ENCODE measurements around the gene GIPC1.

The GIPC1 gene

GRCh38 chr19:14494910-14495671 is 836 bp downstream of the GIPC1 start:
- DNase-seq (ENCODE audit: low read depth, low spot score): no peak

- no peak for DNase-seq (ENCODE audit: low read depth, low spot score)
These were observed 1.5 kb downstream of the GIPC1 start for GRCh38 chr19:14494411-14494810.

GRCh38 chr19:14492756-14493337 is 3.1 kb downstream of the GIPC1 start:
- no peak for DNase-seq (ENCODE audit: low read depth, low spot score)

GRCh38 chr19:14487370-14488125 is 8.4 kb downstream of the GIPC1 start:
- DNase-seq (ENCODE audit: low read depth, low spot score): no peak

GRCh38 chr19:14482172-14482941 is 13.6 kb downstream of the GIPC1 start:
- DNase-seq (ENCODE audit: low read depth, low spot score): no peak

GRCh38 chr19:14480700-14481079 is 15.2 kb downstream of the GIPC1 start:
- DNase-seq (ENCODE audit: low read depth, low spot score): no peak

GRCh38 chr19:14479975-14480699 is 15.8 kb downstream of the GIPC1 start:
- no peak for DNase-seq (ENCODE audit: low read depth, low spot score)

GRCh38 chr19:14479309-14479974 is 16.5 kb downstream of the GIPC1 start:
- no peak for DNase-seq (ENCODE audit: low read depth, low spot score)

GRCh38 chr19:14478113-14478545 is 17.8 kb downstream of the GIPC1 start:
- no peak for DNase-seq (ENCODE audit: low read depth, low spot score)

GRCh38 chr19:14477418-14478112 is 18.4 kb downstream of the GIPC1 start:
- DNase-seq (ENCODE audit: low read depth, low spot score): no peak

GRCh38 chr19:14476673-14477401 is 19.1 kb downstream of the GIPC1 start:
- no peak for DNase-seq (ENCODE audit: low read depth, low spot score)

GRCh38 chr19:14476327-14476672 is 19.6 kb downstream of the GIPC1 start:
- DNase-seq (ENCODE audit: low read depth, low spot score): no peak

- no peak for DNase-seq (ENCODE audit: low read depth, low spot score)
These were observed 20.5 kb downstream of the GIPC1 start, which contains the start of gene PTGER1 for GRCh38 chr19:14475251-14476073. PTGER1 (minus strand) TSS chr19:14475354; CDS start chr19:14474320, 1,034 bp downstream.

- no peak for DNase-seq (ENCODE audit: low read depth, low spot score)
These were observed 21.1 kb downstream of the GIPC1 start for GRCh38 chr19:14474827-14475226.

- DNase-seq (ENCODE audit: low read depth, low spot score): no peak
These were observed 21.8 kb downstream of the GIPC1 start for GRCh38 chr19:14473978-14474578.

GRCh38 chr19:14473073-14473977 is 22.6 kb downstream of the GIPC1 start:
- DNase-seq (ENCODE audit: low read depth, low spot score): no peak

Measured in smooth muscle cell of the brain vasculature (primary cell).